Sigmoid colon (tissue), 3 donors: ENCODE measurements around the gene PDE4D.

Experiments
- POLR2A ChIP-seq, 2 donors: fragments of 450-650 bp; IDR thresholded peaks; one replicate each; pipeline ENCODE4 v1.6.1; 2016; ENCODE audit warnings: antibody characterized with exemption in 2 of 2, mild to moderate bottlenecking in 2 of 2, moderate library complexity in 2 of 2
- TF ChIP-seq, protein P1 (sequence below), 4 experiments: fragments of 450-650 bp in 3 of 4; fragments of 200-600 bp in 1 of 4; IDR thresholded peaks; one replicate each; pipeline ENCODE4 v1.5.1; 2016 to 2019; ENCODE audit warnings: antibody characterized with exemption in 4 of 4, mild to moderate bottlenecking in 3 of 4, moderate library complexity in 2 of 4

DNA sequence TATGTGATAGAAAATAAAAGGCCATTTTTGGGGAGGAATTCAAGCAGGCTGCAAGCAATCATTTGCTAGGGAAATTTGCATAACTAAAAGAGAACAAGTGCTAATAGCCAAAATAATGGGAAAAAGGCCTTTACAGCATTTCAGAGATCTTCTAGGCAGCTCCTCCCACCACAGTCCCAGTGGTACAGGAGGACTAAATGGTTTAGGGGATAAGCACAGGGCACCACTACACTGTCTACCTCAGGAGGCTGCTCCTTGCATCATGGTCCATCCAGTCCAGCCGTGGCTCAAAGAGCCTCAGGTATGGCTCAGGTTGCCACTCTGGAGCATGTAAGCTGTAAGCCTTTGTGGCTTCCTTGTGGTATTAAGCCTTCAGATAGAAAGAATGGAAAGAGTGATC is 485.6 kb downstream of the PDE4D start:
- TF ChIP-seq, protein P1, sequence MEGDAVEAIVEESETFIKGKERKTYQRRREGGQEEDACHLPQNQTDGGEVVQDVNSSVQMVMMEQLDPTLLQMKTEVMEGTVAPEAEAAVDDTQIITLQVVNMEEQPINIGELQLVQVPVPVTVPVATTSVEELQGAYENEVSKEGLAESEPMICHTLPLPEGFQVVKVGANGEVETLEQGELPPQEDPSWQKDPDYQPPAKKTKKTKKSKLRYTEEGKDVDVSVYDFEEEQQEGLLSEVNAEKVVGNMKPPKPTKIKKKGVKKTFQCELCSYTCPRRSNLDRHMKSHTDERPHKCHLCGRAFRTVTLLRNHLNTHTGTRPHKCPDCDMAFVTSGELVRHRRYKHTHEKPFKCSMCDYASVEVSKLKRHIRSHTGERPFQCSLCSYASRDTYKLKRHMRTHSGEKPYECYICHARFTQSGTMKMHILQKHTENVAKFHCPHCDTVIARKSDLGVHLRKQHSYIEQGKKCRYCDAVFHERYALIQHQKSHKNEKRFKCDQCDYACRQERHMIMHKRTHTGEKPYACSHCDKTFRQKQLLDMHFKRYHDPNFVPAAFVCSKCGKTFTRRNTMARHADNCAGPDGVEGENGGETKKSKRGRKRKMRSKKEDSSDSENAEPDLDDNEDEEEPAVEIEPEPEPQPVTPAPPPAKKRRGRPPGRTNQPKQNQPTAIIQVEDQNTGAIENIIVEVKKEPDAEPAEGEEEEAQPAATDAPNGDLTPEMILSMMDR (IDR thresholded peaks at IDR 0.05): no peak
- TF ChIP-seq POLR2A (IDR thresholded peaks at IDR 0.05): no peak
